HG03558 (cell line): ENCODE results near the gene FGF12.

ENCODE experiments used
- ATAC-seq: cut with Tn5 transposase; IDR thresholded peaks from one replicate; pipeline ENCODE4 v1.9.1; 2021; ENCODE audit warnings: moderate number of reproducible peaks; ENCODE audit not compliant: unreplicated experiment; ENCODE audit errors: extremely low read depth

The FGF12 gene

GRCh38 chr3:192371870-192372400, 355.4 kb downstream of the FGF12 start:
- no peak for ATAC-seq

DNA sequence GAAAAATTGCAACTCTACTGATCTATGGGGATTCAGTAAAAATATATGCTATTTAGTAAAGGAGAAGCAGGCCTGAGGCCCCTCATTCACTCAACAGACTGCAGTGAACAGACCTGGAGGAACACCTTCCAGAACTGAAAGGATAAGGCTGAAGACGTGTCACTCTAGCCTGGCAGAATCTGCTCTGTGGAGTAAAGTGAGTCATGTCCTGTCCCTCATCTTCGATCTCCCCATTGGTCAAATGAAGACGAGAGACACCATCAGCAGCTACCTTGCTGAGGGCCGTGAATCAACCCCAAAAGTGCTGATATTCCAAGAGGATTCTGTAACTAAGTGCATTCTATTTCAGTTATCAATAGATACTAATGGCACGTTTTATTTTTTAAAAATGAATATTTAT, 359.7 kb downstream of the FGF12 start:
- no peak for ATAC-seq

GRCh38 chr3:192366916-192367315, 360.4 kb downstream of the FGF12 start:
- ATAC-seq, result no peak

- no peak for ATAC-seq
These were observed 361.8 kb downstream of the FGF12 start for GRCh38 chr3:192365571-192365970.

DNA sequence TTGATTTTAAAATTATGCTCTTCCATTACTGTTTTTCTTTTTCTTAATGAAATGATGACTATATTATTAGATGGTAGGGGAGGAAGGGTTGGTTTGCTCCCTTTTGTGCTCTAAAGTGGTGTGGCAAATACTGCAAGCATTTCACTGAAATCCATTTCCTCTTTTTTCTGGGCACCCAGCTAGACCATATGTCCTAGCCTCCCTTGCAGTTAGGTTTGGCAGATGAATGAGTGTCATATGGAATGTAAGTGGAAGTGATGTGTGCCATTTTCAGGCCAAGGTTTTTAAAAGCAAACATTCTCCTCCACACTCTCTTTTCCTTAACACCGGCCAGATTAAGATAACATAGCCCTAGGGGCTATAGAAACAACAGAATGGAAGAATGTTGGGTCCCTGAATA, 363.0 kb downstream of the FGF12 start:
- ATAC-seq, result no peak

DNA sequence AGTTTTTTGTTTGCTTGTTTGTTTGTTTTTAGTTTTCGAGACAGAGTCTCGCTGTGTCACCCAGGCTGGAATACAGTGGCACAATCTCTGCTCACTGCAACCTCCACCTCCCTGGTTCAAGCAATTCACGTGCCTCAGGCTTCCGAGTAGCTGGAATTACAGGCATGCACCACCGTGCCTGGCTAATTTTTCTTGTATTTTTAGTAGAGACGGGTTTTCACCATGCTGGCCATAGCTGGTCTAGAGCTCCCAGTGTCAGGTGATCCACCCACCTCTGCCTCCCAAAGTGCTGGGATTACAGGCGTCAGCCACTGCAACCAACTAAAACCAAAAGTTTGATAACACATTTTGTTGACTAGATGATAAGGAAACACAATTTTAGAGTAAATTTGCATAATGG, 372.7 kb downstream of the FGF12 start:
- ATAC-seq, result no peak

- no peak for ATAC-seq
These were observed 375.2 kb downstream of the FGF12 start for GRCh38 chr3:192352142-192352541.

DNA sequence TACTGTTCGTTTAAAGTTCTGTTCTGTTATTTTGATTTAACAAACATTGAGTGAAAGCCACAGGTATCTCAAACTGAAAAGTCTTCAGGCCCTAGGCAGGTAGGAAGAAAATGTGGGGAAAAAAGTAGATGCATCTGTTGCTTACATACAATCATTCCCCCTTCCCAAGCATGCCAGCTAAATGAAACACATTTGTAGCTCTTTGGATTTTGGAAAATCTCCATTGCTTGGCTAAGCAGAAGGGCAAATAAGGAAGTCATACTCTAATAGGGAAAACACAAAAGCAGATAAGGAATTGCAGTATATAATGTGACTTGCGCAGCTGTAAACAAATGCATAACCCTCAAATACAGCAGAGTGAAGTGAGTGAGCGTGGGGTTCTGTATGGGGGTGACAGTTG, 375.9 kb downstream of the FGF12 start:
- no peak for ATAC-seq

DNA sequence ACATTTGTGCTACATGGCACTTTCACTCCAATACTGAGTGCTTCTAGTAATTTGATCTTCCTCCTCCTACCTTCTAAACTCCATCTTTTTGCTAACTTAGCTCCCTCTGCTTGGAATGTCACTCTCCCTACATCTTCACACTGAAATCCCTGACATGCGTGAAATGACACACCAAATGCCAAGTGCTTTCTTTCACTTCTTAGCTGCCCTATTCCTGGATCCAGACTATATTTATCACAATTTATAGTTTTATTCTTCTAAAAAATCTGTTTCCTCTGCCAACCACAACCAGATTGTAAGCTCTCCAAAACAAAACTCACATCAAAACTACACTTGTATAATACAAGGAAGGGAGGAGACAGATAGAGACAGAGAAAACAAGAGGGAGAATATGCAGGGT, 387.3 kb downstream of the FGF12 start:
- no peak for ATAC-seq

GRCh38 chr3:192339214-192339613, 388.1 kb downstream of the FGF12 start:
- ATAC-seq, result no peak

- ATAC-seq, result no peak
These were observed 391.1 kb downstream of the FGF12 start for GRCh38 chr3:192336286-192336685.

DNA sequence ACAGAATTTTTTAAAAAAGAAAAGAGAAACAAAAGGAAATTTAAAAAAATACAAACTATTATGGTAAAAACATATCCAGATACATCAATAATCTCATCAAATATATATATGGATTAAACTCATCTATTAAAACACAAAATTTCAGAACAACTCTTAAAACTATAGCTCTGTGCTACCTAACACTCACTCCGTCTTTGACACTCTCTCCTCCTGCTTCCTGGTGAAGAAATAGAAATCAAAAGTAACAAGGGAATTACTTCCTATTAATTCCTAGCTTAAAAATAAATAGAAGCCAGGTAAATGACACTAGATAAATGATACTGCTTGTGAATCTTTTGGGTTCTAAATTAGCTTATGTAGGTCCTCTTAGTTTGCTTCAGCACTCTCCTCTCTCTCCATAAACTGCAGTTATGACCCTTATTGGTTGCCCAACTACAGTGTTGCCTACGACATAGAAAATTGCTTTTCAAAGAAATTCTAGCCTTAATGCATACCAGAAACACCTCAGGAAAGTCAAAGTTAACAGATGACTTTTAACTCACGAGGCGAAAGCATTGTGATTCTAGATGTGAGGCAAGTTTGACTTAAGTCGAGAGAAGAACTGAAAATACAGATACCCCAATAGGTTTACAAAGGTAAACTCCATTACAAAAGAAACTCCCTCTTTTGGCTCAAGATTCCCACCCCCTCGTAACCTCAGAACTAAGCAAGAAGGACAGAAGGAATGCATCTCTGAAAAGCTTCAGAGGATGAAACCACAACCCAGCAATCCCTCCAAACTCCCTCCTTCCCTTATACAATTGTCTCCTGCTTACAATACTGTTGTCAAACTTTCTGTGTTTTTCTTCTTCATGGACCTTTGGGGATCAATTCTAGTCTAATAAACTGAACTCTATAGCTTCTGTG, 394.7 kb downstream of the FGF12 start:
- ATAC-seq, result no peak

DNA sequence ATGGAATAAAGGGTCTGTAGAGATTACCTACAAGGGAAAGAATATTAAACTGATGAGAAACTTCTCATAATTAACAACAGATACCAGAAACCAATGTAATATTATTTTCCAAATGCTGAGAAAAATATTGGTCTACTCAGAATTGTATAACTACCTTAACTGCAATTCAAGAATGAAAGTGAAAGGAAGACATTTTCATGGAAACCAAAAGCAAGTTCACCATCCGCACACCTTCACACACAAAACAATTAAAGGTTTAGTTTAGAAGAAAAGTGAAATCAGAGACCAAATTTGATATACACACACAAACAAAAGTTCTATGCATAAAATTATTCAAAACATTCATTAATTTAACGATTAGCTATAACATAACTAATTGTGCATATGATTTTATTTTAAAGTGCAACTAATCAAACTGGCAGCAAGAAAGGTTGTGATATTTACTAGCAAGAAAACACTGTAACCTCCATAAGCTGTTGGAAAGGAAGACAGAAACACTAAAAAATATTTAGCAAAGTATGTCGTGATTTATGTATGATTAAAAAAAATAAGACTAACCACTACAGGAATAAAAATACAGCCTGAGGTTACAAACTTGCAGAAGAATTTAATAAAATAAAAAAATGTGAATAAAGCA, 395.5 kb downstream of the FGF12 start:
- ATAC-seq, result no peak

DNA sequence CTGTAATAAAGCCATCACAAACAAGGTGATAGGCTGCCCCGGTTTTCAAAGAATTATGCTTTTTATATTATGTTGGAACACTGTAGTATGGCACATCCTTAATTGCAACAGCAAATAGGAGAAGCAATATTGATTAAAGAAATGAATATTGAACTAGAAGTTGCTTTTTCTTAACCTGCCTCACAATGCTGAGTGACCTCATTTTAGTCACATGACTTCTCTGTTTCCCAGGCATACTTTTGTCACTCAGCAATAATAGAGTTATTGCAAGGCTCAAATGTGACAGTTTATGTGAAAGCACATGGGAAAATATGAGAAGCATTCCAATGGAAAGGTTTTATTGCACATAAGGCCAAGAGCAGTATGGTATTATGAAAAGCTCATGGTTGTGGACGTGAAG, 400.7 kb downstream of the FGF12 start:
- ATAC-seq, result no peak

GRCh38 chr3:192317564-192317963, 409.8 kb downstream of the FGF12 start:
- no peak for ATAC-seq

- no peak for ATAC-seq
These were observed 413.7 kb downstream of the FGF12 start for GRCh38 chr3:192313605-192314004.

GRCh38 chr3:192307631-192308030, 419.7 kb downstream of the FGF12 start:
- ATAC-seq, result no peak

DNA sequence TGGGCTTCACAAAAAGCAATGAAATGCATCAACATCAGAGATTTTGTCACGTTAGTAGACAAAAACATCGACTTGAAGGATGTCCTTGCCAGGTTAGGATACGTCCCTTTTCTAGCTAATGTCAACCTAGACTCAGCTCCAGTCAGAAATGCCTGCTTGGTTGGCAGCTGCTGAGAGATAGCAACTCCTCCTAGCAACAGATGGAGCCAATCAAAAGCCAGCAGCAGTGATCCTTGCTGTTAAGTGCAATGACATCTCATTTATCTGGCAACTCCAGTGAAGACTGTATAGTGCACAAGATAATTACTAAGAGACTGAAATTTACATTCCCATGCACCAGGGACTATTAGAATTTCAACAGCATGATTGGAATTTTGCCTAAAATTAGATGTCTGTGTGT, 424.1 kb downstream of the FGF12 start:
- ATAC-seq, result no peak

GRCh38 chr3:192302721-192303120, 424.6 kb downstream of the FGF12 start:
- no peak for ATAC-seq

- ATAC-seq, result no peak
These were observed 427.4 kb downstream of the FGF12 start for GRCh38 chr3:192299921-192300320.

GRCh38 chr3:192296845-192297244, 430.5 kb downstream of the FGF12 start:
- no peak for ATAC-seq
